Endodermal cell (in vitro differentiated cells): ENCODE data around the gene SMARCC1. TPM values are rescaled to one million over a fixed set of nuclear protein-coding genes. Genes with fewer than 3 reads are reported as not detected.

Experiments
- DNase-seq: peaks from one replicate; pipeline ENCODE4 v3.0.0-alpha.2; 2017
- H3K27ac ChIP-seq: 2 replicates; pipeline ENCODE4 v1.5.1; 2013; ENCODE audit warnings: mild to moderate bottlenecking, low read depth, low read length, moderate library complexity
- H3K27me3 ChIP-seq: 2 replicates; pipeline ENCODE4 v1.6.1; 2013; ENCODE audit warnings: mild to moderate bottlenecking, low read length, moderate library complexity; ENCODE audit not compliant: insufficient read depth, control insufficient read depth, poor library complexity, severe bottlenecking
- H3K36me3 ChIP-seq: 2 replicates; pipeline ENCODE4 v1.7.0; 2013; ENCODE audit warnings: mild to moderate bottlenecking, low read length, moderate library complexity; ENCODE audit not compliant: control insufficient read depth, insufficient read depth
- H3K4me1 ChIP-seq: one replicate; pipeline ENCODE4 v1.7.0; 2013; ENCODE audit warnings: low read length; ENCODE audit not compliant: control insufficient read depth, insufficient read depth
- H3K4me3 ChIP-seq: 2 replicates; pipeline ENCODE4 v1.5.1; 2013; ENCODE audit warnings: mild to moderate bottlenecking, low read length, moderate library complexity
- H3K9ac ChIP-seq: 2 replicates; pipeline ENCODE4 v1.6.1; 2013; ENCODE audit warnings: mild to moderate bottlenecking, low read length, moderate library complexity; ENCODE audit not compliant: poor library complexity, severe bottlenecking; ENCODE audit errors: extremely low read depth
- H3K9me3 ChIP-seq: 2 replicates; pipeline ENCODE4 v1.6.1; 2013; ENCODE audit warnings: mild to moderate bottlenecking, low read length, moderate library complexity; ENCODE audit not compliant: control insufficient read depth
- H3K27ac Mint-ChIP-seq: 2 replicates; pipeline ENCODE4 v1.8.0; 2020; ENCODE audit warnings: mixed read lengths
- H3K27me3 Mint-ChIP-seq: 2 replicates; pipeline ENCODE4 v1.8.0; 2021; ENCODE audit warnings: mild to moderate bottlenecking, mixed read lengths; ENCODE audit not compliant: insufficient read depth
- H3K36me3 Mint-ChIP-seq: 2 replicates; pipeline ENCODE4 v1.8.0; 2020; ENCODE audit warnings: low read depth, mixed read lengths
- H3K4me1 Mint-ChIP-seq: 2 replicates; pipeline ENCODE4 v1.8.0; 2020; ENCODE audit warnings: mixed read lengths
- H3K4me3 Mint-ChIP-seq: 2 replicates; pipeline ENCODE4 v1.8.0; 2020; ENCODE audit warnings: mild to moderate bottlenecking, moderate library complexity, mixed read lengths
- H3K9me3 Mint-ChIP-seq: 2 replicates; pipeline ENCODE4 v1.8.0; 2020; ENCODE audit warnings: mild to moderate bottlenecking, mixed read lengths
- WGBS, 2 experiments: methylation state at CpG; one replicate each; pipeline versions ENCODE4 v1.1.5 to v1.1.7; 2013; ENCODE audit warnings: missing lambda C conversion rate in 2 of 2, mixed read lengths in 1 of 2; ENCODE audit not compliant: insufficient coverage in 1 of 2, insufficient read length in 1 of 2; 5-methylcytosine and 5-hydroxymethylcytosine counted together
- total RNA-seq, 2 donors: library from RNA; stranded (reverse); fragmentation: NEBNext Ultra II Directional in 1 of 2; extraction: Animal tissue kit (Norgen Biotek cat#: 25700) in 1 of 2; gene quantifications; 2 replicates in 1 of 2; 3 replicates in 1 of 2; pipeline ENCODE4 v1.2.1, GENCODE V29; 2021
- TF ChIP-seq, protein P1 (sequence below): fragments of 200-600 bp; sonication (generic); conservative IDR thresholded peaks from 2 replicates; pipeline ENCODE4 v1.5.0; 2021; ENCODE audit warnings: antibody characterized with exemption, mild to moderate bottlenecking

The SMARCC1 gene
- total RNA-seq, 2 donors from 2014 or later = 200 to 231 TPM

DNA sequence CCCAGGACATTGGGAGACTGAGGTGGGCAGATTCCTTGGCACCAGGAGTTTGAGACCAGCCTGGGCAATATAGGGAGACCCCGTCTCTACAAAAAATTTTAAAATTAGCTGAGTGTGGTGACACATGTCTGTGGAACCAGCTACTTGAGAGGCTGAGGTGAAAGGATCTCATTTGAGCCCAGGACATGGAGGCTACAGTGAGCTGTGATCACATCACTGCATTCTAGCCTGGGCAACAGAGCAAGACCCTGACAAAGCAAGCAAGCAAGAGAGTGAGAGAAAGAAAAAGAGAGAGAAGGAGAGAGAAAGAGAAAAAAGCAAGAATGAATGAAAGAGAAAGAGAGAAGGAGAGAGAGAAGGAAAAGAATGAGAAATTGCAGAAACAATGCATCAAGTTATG is 150.9 kb downstream of the SMARCC1 start:
- Histone ChIP-seq H3K4me3 (no peak overlapping the region), H3K36me3 (peaks cover 94% of the 10 kb centered on the region), H3K27me3 (no peaks in the 10 kb centered on the region), H3K27ac (no peak overlapping the region), H3K9ac (no peak overlapping the region), H3K9me3 (no peaks in the 10 kb centered on the region), H3K4me1 (no peaks in the 10 kb centered on the region)
- DNase-seq = no peak
- TF ChIP-seq, protein P1, sequence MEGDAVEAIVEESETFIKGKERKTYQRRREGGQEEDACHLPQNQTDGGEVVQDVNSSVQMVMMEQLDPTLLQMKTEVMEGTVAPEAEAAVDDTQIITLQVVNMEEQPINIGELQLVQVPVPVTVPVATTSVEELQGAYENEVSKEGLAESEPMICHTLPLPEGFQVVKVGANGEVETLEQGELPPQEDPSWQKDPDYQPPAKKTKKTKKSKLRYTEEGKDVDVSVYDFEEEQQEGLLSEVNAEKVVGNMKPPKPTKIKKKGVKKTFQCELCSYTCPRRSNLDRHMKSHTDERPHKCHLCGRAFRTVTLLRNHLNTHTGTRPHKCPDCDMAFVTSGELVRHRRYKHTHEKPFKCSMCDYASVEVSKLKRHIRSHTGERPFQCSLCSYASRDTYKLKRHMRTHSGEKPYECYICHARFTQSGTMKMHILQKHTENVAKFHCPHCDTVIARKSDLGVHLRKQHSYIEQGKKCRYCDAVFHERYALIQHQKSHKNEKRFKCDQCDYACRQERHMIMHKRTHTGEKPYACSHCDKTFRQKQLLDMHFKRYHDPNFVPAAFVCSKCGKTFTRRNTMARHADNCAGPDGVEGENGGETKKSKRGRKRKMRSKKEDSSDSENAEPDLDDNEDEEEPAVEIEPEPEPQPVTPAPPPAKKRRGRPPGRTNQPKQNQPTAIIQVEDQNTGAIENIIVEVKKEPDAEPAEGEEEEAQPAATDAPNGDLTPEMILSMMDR = no peak
- WGBS, 2 experiments = 97 to 100% methylated on average over 1 of the region's 1 CpG
- Mint-ChIP-seq H3K27ac (no peak overlapping the region), H3K36me3 (peaks cover 82% of the 10 kb centered on the region), H3K9me3 (no peaks in the 10 kb centered on the region), H3K4me3 (no peak overlapping the region), H3K4me1 (no peaks in the 10 kb centered on the region), H3K27me3 (no peaks in the 10 kb centered on the region)

DNA sequence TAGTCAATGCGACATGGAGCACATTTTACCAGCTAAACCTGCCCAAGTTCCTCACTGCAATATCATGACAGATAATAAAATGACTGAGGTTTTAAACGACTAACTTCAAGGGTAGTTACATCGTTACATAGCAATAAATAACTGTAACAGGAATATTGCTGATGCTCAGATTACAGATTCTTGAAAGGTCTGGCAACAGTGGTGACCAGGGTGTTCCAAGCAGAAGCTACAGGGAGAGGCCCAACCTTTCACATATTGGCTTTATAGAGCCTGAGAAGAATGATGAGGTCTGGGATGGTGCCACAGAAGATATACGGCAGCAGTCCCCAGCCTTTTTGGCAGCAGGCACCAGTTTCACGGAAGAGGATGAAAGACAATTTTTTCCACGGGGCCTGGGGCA is 151.9 kb downstream of the SMARCC1 start:
- Histone ChIP-seq H3K36me3 (peaks cover 86% of the 10 kb centered on the region), H3K4me1 (no peaks in the 10 kb centered on the region), H3K9me3 (no peaks in the 10 kb centered on the region), H3K27me3 (no peaks in the 10 kb centered on the region), H3K27ac (no peak overlapping the region), H3K4me3 (no peak overlapping the region), H3K9ac (no peak overlapping the region)
- TF ChIP-seq, protein P1 = no peak
- peaks cover 81% of the 10 kb centered on the region for H3K36me3 Mint-ChIP-seq
- no peak overlapping the region for H3K4me3 Mint-ChIP-seq
- H3K27me3 Mint-ChIP-seq = no peaks in the 10 kb centered on the region
- H3K4me1 Mint-ChIP-seq = no peaks in the 10 kb centered on the region
- no peaks in the 10 kb centered on the region for H3K9me3 Mint-ChIP-seq
- no peak for DNase-seq
- 94 to 97% methylated on average over 3 to 4 of the region's 6 CpGs for whole genome bisulfite sequencing, 2 experiments
- no peak overlapping the region for H3K27ac Mint-ChIP-seq

GRCh38 chr3:47628426-47628825 is 153.3 kb downstream of the SMARCC1 start:
- Histone ChIP-seq H3K9ac (no peak overlapping the region), H3K27me3 (no peaks in the 10 kb centered on the region), H3K9me3 (no peaks in the 10 kb centered on the region), H3K36me3 (peaks cover 87% of the 10 kb centered on the region), H3K4me1 (no peaks in the 10 kb centered on the region), H3K4me3 (no peak overlapping the region), H3K27ac (no peak overlapping the region)
- Mint-ChIP-seq H3K36me3 (peaks cover 79% of the 10 kb centered on the region), H3K4me3 (no peak overlapping the region), H3K4me1 (no peaks in the 10 kb centered on the region), H3K9me3 (no peaks in the 10 kb centered on the region), H3K27me3 (no peaks in the 10 kb centered on the region), H3K27ac (peak overlapping the region; percentile 79)
- no peak for DNase-seq
- 80 to 94% methylated on average over 3 to 6 of the region's 6 CpGs for WGBS, 2 experiments
- TF ChIP-seq, protein P1 = no peak
